ENCODE data around the gene CTSF.

The CTSF gene

GRCh38 chr11:66529655-66530054 lies 38.8 kb downstream of the CTSF start:
- DNase-seq: no peak

GRCh38 chr11:66529069-66529468 lies 39.3 kb downstream of the CTSF start:
- DNase-seq: no peak

GRCh38 chr11:66524304-66525040 lies 43.9 kb downstream of the CTSF start:
- no peak for DNase-seq

- DNase-seq: no peak
Measured at GRCh38 chr11:66523611-66524010, 44.8 kb downstream of the CTSF start.

Measured in hippocampal formation (tissue), 2 donors.